Heart left ventricle (tissue), 13 donors: Measurements from ENCODE around the gene UGGT1.

ENCODE experiments used
- POLR2A ChIP-seq, 2 donors: fragments of 450-650 bp; IDR thresholded peaks; one replicate each; pipeline ENCODE4 v1.6.1; 2017; ENCODE audit warnings: antibody characterized with exemption in 2 of 2, mild to moderate bottlenecking in 2 of 2, moderate library complexity in 2 of 2
- TF ChIP-seq, protein P1 (sequence below), 12 donors: fragments of 200-600 bp; sonication (generic) in 4 of 12; IDR thresholded peaks; one replicate each; pipeline versions ENCODE4 v1.5.0 to v1.8.0; 2018 to 2022; ENCODE audit warnings: antibody characterized with exemption in 12 of 12, mild to moderate bottlenecking in 5 of 12
- donor health status: ischemic (EF 13 %, LVEDD 7.1; RV severe dilation, severe dysfunction).
- donor health status: DM: no; HTN: yes; CAD: no.
- donor health status: DM: no; HTN: no; CAD: no.
- donor health status: ischemic (EF 25% LVEDD 6.9; RV normal size, moderate dysfunction).
- donor health status: ischemic (EF 25% LVEDD 5.7; RV mildly dilated, moderate dysfunction).
- donor health status: ischemic (EF 35%, LVEDD 5.7; RV mildly dilated, moderate dysfunction).
- donor health status: nonischemic (EF 11% LVEDD 7.7; RV severe dilation, severe dysfunction).
- donor health status: DM: yes; HTN: yes; CAD: no.
- donor health status: PGD.
- donor health status: ischemic (EF 29% LVEDD 5.4; RV normal size, mild dysfunction).
- donor health status: nonischemic (EF 23%, LVEDD 6.1; RV moderate dilation, normal function).

GRCh38 chr2:128105072-128105471 is 14.1 kb downstream of the UGGT1 start:
- TF ChIP-seq, protein P1, sequence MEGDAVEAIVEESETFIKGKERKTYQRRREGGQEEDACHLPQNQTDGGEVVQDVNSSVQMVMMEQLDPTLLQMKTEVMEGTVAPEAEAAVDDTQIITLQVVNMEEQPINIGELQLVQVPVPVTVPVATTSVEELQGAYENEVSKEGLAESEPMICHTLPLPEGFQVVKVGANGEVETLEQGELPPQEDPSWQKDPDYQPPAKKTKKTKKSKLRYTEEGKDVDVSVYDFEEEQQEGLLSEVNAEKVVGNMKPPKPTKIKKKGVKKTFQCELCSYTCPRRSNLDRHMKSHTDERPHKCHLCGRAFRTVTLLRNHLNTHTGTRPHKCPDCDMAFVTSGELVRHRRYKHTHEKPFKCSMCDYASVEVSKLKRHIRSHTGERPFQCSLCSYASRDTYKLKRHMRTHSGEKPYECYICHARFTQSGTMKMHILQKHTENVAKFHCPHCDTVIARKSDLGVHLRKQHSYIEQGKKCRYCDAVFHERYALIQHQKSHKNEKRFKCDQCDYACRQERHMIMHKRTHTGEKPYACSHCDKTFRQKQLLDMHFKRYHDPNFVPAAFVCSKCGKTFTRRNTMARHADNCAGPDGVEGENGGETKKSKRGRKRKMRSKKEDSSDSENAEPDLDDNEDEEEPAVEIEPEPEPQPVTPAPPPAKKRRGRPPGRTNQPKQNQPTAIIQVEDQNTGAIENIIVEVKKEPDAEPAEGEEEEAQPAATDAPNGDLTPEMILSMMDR (IDR thresholded peaks at IDR 0.05): no peak
- no peak for TF ChIP-seq POLR2A (IDR thresholded peaks at IDR 0.05)
